ENCODE data around the gene PRSS2.

GRCh38 chr7:142753366-142753765 lies 17.4 kb upstream of the PRSS2 start:
- TF ChIP-seq CTCF (IDR thresholded peaks at IDR 0.05) (no peak), POLR2A (IDR thresholded peaks at IDR 0.05) (no peak), POLR2AphosphoS5 (IDR thresholded peaks at IDR 0.05) (no peak)

Measured in transverse colon (tissue), 4 donors.